ENCODE measurements around the gene ERCC5. TPM values are rescaled to one million over a fixed set of nuclear protein-coding genes. Genes with fewer than 3 reads are reported as not detected.

Gene ERCC5
- total RNA-seq, 4 donors from 2014 or later = 51.5 to 73.0 (median 55.1) TPM

DNA sequence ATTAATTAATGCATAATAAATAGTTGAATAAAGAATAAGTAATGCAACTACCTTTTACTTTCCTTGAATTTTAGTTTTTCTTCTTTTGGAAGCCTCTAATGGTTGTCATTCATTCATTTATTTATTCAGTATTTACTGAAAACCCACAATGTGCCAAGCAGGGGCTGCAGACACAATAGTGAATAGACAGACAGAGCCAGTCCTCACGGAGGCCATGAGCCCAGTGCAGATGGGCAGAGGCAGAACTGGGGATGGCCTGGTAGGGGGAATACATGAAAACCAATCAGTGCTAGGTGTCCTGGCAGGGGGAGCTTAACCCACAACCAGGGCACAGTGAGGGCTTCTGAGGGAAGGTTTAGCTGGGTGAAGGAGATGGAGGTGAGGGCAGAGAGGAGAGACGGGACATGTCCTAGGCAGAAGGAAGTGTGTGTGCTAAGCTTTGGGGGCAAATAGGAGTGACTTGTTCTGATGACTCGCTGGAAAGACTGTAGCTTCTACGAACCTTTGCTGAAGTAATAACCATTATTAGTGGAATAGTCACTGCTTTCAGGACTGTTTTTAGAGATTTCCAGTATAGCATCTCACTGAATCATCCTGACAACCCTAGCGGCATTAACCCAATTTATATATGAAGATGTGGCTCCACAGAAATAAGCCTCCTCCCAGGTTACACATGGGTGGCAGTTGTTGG is 55.9 kb downstream of the ERCC5 start:
- H3K4me3 ChIP-seq (ENCODE audit: low read depth, poor library complexity, severe bottlenecking) = no peak overlapping the region
- no peak for DNase-seq (ENCODE audit: low spot score in 2 of 2)
- TF ChIP-seq, protein P1, sequence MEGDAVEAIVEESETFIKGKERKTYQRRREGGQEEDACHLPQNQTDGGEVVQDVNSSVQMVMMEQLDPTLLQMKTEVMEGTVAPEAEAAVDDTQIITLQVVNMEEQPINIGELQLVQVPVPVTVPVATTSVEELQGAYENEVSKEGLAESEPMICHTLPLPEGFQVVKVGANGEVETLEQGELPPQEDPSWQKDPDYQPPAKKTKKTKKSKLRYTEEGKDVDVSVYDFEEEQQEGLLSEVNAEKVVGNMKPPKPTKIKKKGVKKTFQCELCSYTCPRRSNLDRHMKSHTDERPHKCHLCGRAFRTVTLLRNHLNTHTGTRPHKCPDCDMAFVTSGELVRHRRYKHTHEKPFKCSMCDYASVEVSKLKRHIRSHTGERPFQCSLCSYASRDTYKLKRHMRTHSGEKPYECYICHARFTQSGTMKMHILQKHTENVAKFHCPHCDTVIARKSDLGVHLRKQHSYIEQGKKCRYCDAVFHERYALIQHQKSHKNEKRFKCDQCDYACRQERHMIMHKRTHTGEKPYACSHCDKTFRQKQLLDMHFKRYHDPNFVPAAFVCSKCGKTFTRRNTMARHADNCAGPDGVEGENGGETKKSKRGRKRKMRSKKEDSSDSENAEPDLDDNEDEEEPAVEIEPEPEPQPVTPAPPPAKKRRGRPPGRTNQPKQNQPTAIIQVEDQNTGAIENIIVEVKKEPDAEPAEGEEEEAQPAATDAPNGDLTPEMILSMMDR (IDR thresholded peaks at IDR 0.05) = no peak
- TF ChIP-seq POLR2A (IDR thresholded peaks at IDR 0.05) = no peak
- intact Hi-C loops (cut with DNase I; ENCODE audit: low total_unique reads) = no loop called here
- WGBS, 2 donors = 86 to 88% methylated on average over 5 of the region's 5 CpGs

DNA sequence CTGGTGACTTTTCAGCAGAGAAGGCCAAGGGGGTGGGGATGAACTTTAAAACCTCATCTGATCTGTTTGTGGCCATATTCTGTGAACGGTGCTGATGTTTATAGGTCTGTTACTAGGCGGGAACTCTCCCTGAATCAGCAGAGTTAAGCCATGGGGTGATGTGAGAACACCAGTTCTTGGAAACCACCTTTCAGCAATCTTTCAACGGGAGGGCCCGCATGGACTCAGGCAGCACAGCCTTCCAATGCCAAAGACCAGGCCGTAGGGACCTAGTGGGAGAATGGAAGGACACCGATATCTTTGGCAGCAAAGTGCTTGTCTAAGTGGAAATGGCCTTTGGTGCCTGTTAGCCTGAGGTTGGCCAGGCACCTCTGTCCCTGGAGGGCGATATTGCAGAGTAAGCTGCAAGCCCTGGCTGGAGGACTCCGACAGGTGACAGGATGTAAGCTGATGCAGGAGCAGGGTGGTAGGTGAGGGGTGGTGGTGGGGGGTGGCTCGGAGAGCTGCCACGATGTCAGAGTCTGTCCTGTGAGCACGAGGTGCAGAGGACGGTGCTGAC is 57.0 kb downstream of the ERCC5 start:
- no peak overlapping the region for H3K4me3 ChIP-seq (ENCODE audit: low read depth, poor library complexity, severe bottlenecking)
- 73% methylated on average over 12 of the region's 12 CpGs for WGBS, 2 donors
- intact Hi-C loops (cut with DNase I; ENCODE audit: low total_unique reads) = no loop called here
- DNase-seq (ENCODE audit: low spot score in 2 of 2) = no peak
- TF ChIP-seq POLR2A (IDR thresholded peaks at IDR 0.05) = no peak
- TF ChIP-seq, protein P1 (IDR thresholded peaks at IDR 0.05) = no peak

DNA sequence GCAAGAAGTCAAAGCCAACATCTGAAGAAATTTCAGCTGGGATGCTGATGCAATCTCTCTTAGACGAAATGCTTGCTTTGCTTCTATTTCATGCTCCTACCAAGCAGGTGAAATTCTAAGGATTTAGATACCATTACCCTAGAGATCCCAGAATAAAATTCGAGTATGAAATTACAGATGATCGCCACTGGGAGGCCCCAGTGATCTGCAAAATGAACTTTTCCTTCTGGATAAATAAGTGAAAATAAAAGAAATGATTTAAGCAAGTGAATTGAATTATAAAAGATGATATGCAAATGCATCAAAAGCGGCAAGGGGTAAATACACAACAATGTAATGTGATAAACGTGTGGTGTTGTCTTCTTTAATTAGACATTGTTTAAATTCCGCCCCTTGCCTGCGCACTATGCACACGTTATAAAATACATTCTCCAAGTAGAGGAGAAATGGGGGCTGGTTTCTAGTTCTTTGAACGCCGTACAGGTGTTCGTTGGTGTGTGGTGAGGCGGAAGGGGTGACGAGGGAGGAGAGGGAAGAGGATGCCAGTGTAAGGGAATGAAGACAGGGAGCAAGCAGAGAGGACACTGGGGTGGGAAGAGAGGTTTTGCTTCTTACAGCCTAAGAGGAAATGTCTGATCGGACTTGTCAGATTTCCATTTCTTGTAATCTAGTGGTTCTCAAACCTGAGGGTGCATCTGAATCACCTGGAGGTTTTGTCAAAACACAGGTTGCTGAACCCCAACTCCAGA is 58.0 kb downstream of the ERCC5 start:
- DNase-seq (ENCODE audit: low spot score in 2 of 2) = no peak

DNA sequence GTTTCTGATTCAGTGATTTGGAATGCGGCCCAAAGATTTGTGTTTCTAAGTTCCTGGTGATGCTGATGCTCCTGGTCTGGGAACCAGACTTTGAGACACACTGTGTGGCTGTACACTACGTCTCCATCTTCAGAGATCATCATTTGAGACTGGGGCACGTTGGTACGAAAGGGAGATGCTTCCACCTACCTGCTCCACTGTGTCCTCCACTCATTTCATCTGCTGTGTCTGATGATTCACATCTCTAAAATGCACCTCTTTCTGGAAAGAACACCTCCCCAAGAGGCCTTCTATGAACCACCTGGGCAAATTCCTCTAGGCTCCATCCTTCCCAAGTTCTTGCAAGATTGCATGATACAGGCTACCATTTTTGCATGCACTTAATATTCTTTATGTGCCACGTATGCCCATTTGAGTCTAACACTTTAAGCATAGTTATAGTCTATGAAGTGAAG is 58.6 kb downstream of the ERCC5 start:
- no peak for TF ChIP-seq POLR2A (IDR thresholded peaks at IDR 0.05)
- TF ChIP-seq, protein P1 (IDR thresholded peaks at IDR 0.05) = no peak
- intact Hi-C loops (cut with DNase I; ENCODE audit: low total_unique reads) = no loop called here
- WGBS, 2 donors = 80 to 81% methylated on average over 5 of the region's 5 CpGs
- no peak for DNase-seq (ENCODE audit: low spot score in 2 of 2)
- H3K4me3 ChIP-seq (ENCODE audit: low read depth, poor library complexity, severe bottlenecking) = no peak overlapping the region

More for the DNA sequence above, 58.0 kb downstream of the ERCC5 start:
- WGBS, 2 donors = 47 to 51% methylated on average over 14 of the region's 14 CpGs
- TF ChIP-seq POLR2A (IDR thresholded peaks at IDR 0.05) = no peak
- TF ChIP-seq, protein P1 (IDR thresholded peaks at IDR 0.05) = no peak
- no peak overlapping the region for H3K4me3 ChIP-seq (ENCODE audit: low read depth, poor library complexity, severe bottlenecking)
- intact Hi-C loops (cut with DNase I; ENCODE audit: low total_unique reads) = no loop called here

DNA sequence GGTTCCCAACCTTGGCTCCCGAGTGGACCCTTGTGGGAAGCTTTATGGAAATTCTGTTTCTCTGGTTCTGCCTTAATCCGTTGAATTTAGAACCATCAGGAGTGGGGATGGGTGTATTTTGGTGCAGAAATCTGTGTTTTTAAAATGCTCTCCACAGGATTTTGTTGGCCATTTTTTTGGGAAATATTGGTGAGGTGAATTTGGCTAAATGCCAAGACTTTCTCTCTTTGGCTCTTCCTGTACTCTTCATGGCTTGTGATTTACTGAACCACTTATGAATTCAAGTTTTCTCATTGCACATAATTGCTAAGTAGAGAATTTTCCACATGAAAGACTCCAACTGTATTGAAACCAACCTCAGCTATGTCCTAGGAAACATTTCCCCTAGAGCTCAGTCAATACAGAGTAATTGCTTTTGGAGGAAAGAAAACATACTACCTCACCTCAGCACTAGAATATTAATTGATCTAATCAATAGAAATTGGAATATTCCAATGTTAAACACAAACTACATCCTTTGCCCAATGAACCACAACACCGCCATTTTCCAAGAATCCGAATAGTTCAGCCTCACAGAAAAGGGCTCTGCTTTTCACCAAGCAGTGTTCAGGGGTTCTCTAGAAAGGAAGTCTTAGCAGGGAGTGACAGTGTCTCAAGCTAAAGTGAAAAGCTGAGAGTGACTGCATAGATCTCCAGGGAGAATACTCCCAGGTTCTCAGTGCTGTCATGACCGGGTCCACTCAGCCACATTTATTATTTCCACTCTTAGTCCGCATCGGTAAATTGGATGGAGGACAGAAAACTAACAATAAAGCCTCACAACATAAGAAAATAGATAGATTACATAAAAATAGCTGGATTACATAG is 60.3 kb downstream of the ERCC5 start:
- no peak for DNase-seq (ENCODE audit: low spot score in 2 of 2)
- no peak overlapping the region for H3K4me3 ChIP-seq (ENCODE audit: low read depth, poor library complexity, severe bottlenecking)
- no peak for TF ChIP-seq POLR2A (IDR thresholded peaks at IDR 0.05)
- TF ChIP-seq, protein P1 (IDR thresholded peaks at IDR 0.05) = no peak
- 96 to 99% methylated on average over 7 of the region's 7 CpGs for WGBS, 2 donors
- intact Hi-C loops (cut with DNase I; ENCODE audit: low total_unique reads) = no loop called here
